ENCODE data around the gene SRP68. TPM values are rescaled to one million over a fixed set of nuclear protein-coding genes. Genes with fewer than 3 reads are reported as not detected.

Gene SRP68
- total and polyA plus RNA-seq, 2 of the 8 experiments (the other 6 are each of a cell fraction or from before 2014, with no cell fraction given): 57.7 to 83.5 TPM

DNA sequence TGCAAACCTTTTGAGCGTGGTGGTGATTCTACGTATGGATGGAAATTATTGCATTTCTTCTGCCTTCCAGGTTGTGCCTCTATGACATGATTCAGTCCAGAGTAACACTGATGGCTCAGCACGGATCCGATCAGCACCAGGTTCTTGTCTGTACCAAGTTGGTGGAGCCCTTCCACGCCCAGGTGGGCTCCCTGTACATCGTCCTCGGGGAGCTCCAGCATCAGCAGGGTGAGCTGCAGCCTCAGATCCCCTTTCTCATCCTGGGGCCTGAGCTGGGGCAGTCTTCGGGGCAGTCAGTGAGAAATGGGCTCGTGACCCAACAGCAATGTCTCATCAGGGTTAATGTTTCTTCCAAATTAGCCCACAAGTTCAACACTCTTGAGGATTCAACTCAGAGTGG, 80.9 kb downstream of the SRP68 start (continued):
- TF ChIP-seq, protein P1, sequence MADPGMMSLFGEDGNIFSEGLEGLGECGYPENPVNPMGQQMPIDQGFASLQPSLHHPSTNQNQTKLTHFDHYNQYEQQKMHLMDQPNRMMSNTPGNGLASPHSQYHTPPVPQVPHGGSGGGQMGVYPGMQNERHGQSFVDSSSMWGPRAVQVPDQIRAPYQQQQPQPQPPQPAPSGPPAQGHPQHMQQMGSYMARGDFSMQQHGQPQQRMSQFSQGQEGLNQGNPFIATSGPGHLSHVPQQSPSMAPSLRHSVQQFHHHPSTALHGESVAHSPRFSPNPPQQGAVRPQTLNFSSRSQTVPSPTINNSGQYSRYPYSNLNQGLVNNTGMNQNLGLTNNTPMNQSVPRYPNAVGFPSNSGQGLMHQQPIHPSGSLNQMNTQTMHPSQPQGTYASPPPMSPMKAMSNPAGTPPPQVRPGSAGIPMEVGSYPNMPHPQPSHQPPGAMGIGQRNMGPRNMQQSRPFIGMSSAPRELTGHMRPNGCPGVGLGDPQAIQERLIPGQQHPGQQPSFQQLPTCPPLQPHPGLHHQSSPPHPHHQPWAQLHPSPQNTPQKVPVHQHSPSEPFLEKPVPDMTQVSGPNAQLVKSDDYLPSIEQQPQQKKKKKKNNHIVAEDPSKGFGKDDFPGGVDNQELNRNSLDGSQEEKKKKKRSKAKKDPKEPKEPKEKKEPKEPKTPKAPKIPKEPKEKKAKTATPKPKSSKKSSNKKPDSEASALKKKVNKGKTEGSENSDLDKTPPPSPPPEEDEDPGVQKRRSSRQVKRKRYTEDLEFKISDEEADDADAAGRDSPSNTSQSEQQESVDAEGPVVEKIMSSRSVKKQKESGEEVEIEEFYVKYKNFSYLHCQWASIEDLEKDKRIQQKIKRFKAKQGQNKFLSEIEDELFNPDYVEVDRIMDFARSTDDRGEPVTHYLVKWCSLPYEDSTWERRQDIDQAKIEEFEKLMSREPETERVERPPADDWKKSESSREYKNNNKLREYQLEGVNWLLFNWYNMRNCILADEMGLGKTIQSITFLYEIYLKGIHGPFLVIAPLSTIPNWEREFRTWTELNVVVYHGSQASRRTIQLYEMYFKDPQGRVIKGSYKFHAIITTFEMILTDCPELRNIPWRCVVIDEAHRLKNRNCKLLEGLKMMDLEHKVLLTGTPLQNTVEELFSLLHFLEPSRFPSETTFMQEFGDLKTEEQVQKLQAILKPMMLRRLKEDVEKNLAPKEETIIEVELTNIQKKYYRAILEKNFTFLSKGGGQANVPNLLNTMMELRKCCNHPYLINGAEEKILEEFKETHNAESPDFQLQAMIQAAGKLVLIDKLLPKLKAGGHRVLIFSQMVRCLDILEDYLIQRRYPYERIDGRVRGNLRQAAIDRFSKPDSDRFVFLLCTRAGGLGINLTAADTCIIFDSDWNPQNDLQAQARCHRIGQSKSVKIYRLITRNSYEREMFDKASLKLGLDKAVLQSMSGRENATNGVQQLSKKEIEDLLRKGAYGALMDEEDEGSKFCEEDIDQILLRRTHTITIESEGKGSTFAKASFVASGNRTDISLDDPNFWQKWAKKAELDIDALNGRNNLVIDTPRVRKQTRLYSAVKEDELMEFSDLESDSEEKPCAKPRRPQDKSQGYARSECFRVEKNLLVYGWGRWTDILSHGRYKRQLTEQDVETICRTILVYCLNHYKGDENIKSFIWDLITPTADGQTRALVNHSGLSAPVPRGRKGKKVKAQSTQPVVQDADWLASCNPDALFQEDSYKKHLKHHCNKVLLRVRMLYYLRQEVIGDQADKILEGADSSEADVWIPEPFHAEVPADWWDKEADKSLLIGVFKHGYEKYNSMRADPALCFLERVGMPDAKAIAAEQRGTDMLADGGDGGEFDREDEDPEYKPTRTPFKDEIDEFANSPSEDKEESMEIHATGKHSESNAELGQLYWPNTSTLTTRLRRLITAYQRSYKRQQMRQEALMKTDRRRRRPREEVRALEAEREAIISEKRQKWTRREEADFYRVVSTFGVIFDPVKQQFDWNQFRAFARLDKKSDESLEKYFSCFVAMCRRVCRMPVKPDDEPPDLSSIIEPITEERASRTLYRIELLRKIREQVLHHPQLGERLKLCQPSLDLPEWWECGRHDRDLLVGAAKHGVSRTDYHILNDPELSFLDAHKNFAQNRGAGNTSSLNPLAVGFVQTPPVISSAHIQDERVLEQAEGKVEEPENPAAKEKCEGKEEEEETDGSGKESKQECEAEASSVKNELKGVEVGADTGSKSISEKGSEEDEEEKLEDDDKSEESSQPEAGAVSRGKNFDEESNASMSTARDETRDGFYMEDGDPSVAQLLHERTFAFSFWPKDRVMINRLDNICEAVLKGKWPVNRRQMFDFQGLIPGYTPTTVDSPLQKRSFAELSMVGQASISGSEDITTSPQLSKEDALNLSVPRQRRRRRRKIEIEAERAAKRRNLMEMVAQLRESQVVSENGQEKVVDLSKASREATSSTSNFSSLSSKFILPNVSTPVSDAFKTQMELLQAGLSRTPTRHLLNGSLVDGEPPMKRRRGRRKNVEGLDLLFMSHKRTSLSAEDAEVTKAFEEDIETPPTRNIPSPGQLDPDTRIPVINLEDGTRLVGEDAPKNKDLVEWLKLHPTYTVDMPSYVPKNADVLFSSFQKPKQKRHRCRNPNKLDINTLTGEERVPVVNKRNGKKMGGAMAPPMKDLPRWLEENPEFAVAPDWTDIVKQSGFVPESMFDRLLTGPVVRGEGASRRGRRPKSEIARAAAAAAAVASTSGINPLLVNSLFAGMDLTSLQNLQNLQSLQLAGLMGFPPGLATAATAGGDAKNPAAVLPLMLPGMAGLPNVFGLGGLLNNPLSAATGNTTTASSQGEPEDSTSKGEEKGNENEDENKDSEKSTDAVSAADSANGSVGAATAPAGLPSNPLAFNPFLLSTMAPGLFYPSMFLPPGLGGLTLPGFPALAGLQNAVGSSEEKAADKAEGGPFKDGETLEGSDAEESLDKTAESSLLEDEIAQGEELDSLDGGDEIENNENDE (IDR thresholded peaks at IDR 0.05; ENCODE audit: insufficient replicate concordance, low read length): no peak
- TF ChIP-seq POLR2AphosphoS5 (IDR thresholded peaks at IDR 0.05; ENCODE audit: low read depth, low read length): no peak
- TF ChIP-seq SP2 (IDR thresholded peaks at IDR 0.05; ENCODE audit: low read length): no peak
- no peak for TF ChIP-seq RAD21 (IDR thresholded peaks at IDR 0.05 in 1 of 2, conservative IDR thresholded peaks at IDR 0.05 in 1 of 2; ENCODE audit: low read depth in 2 of 2, low read length in 2 of 2)
- TF ChIP-seq, protein P2, sequence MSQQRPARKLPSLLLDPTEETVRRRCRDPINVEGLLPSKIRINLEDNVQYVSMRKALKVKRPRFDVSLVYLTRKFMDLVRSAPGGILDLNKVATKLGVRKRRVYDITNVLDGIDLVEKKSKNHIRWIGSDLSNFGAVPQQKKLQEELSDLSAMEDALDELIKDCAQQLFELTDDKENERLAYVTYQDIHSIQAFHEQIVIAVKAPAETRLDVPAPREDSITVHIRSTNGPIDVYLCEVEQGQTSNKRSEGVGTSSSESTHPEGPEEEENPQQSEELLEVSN (IDR thresholded peaks at IDR 0.05): no peak
- no peak for TF ChIP-seq SIX5 (IDR thresholded peaks at IDR 0.05; ENCODE audit: low read depth, low read length)
- no peak for TF ChIP-seq CTBP2 (IDR thresholded peaks at IDR 0.05; ENCODE audit: borderline replicate concordance, insufficient read depth, insufficient read length, low read length)
- TF ChIP-seq, protein P3, sequence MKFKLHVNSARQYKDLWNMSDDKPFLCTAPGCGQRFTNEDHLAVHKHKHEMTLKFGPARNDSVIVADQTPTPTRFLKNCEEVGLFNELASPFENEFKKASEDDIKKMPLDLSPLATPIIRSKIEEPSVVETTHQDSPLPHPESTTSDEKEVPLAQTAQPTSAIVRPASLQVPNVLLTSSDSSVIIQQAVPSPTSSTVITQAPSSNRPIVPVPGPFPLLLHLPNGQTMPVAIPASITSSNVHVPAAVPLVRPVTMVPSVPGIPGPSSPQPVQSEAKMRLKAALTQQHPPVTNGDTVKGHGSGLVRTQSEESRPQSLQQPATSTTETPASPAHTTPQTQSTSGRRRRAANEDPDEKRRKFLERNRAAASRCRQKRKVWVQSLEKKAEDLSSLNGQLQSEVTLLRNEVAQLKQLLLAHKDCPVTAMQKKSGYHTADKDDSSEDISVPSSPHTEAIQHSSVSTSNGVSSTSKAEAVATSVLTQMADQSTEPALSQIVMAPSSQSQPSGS (IDR thresholded peaks at IDR 0.05; ENCODE audit: low read length): no peak

All from H1 (cell line).